ENCODE measurements around the gene GIPC2.
"Not testable (repeated sequence)": the region's sequence is repeated elsewhere in the genome, so short reads cannot be mapped to it uniquely, and the experiment has no call there.

Gene GIPC2

DNA sequence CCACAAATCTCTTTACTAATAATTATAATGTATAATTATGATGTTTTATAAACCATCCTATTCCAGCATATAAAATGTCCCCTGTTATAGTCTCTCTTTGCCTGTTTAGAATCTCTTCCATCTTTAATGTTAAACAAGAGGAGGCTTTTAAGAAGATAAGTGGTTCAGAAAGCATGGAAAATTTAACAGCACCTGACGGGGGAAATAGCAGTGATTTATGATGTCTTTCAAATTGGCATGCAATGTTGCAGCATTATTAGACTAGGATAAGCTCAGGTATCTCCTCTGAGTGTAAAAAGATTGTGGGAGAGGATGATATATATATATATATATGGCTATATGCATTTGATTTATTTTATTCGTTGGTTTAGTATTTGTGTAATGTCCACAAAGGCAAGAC lies 24.4 kb downstream of the GIPC2 start:
- no peak for DNase-seq

DNA sequence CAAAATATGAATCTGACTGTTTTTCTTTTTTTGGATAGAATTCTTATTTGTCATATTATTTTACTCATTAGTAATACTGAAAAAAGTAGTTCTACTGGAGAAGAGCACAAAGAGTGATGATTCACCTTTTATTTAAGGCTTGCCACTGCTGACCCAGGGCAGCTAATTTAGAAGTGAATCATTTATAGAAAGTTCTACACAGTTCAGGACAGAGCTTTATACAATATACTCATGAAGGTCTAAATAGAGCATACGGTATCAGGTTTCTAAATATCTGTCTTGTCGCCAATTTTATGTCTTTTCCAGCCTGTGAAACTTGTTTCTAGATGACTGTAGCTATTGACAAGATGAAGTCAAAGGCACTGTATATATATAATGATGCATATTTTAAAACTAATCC lies 25.0 kb downstream of the GIPC2 start:
- no peak for DNase-seq

DNA sequence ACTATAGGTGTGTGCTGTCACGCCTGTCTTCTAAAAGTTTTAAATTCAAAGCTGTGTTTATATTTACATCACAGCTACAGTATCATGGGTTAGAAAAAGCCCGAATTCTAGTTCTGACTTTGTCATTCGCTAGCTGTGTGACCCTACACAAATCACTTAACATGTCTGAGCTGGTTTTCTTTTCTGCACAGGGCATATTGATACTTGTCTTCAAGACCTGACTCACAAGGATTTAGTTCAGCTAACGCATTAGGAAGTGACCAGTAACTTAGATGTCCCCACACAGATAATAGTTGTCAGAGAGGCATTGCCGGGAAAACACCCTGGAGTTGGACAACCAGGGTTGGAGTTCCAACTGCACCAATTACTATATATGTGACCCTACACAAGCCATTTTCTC lies 25.9 kb downstream of the GIPC2 start:
- no peak for DNase-seq

GRCh38 chr1:78072216-78072615 lies 26.4 kb downstream of the GIPC2 start:
- no peak for DNase-seq

- DNase-seq = no peak
These were observed 27.7 kb downstream of the GIPC2 start for GRCh38 chr1:78073441-78073840.

- DNase-seq = no peak
These were observed 29.9 kb downstream of the GIPC2 start for GRCh38 chr1:78075621-78076020.

DNA sequence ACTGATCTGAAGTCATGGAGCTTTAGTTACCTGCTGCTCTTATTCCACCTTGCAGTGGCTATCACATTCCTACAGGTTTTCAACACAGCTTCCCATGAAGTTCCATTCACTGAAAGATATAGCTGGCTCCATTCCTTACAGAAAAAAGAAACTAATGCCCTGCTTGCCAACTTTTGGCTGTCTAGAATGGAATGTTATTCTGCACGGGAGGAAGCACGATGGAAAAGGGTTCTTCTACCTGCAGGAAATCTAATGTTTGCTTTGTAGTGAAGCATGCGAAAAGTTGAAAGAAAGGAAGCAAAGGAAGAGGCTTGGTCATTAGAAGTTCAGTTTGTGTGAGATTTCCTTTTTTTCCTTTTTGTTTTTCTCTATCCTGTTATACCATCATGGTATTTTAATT lies 32.6 kb downstream of the GIPC2 start:
- DNase-seq = no peak

DNA sequence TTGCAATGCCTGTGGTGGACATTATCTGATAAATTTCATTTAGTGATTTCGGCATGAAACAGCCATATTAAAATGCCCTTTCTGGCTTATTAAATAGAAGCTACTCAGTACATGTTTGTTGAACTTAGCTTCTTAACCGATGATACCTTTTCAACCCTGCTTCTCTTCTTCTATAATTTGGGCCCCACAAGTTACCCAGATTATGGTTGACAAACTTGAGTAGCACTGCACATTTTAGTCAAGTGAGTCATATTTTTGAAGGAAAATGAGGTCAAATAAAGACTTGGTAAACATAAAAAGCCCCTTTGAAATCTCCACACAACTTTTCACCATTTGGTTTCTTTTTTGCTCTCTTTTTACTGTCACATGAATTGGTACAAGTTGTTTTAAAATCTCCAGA lies 33.8 kb downstream of the GIPC2 start:
- DNase-seq = no peak

DNA sequence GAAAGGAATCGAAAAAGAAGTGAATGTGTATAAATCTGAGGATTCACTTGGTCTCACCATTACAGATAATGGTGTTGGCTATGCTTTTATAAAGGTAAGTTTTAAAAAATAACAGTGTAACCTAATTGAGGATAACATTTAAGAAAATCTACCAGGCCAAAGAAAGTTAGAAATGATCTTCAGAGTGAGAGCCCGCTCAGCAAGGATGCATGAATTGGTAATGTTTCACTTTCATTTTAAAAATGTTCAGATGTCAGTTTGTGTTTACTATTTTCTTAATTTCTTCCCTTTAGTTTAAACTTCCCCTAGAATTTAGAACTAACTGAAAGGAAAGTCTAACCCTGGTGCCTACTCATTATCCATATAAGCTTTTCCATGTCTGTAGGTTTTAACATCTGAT lies 35.0 kb downstream of the GIPC2 start:
- no peak for DNase-seq

DNA sequence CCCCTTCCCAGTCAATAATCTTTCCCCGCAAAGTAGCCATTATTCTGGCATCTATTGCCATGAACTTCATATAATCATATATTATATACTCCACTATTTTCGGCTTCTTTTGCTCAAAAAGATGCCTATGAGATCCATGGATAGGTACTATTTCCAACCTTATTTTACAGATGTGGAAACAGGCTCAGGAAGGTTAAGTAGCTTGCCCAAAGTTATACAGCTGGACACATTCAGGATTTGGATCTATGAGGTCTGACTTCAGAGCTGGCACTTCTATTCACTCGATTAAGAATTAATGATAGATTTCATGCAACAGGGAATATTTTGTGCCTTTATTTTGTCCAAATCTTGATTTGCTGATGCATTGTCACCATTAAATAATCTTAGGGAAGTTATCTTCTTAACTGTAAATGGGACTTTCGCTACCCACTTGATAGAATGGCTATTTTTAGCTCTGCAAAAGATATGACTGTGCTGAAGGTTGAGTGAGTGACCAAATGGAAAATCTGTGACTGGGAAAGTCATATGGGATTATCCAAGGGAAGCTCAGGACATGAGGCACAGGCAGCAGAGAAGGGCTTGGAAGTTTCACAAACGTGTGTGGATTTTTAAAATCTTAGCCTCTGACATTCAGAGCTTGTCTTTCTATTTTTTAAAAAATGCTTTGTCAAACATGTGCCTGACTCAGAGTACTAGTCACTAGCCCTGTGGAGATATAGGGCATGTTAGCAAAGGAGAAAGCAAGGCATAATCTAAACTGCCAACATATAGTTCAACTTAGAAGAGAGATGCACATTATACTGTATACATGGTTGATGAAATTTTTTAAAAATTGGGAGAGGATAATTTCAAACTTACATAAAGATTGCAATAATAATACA lies 36.5 kb downstream of the GIPC2 start:
- no peak for DNase-seq

- not testable (repeated sequence) for DNase-seq
These were observed 38.9 kb downstream of the GIPC2 start for GRCh38 chr1:78084639-78085038.

GRCh38 chr1:78086697-78087096 lies 40.9 kb downstream of the GIPC2 start:
- no peak for DNase-seq

DNA sequence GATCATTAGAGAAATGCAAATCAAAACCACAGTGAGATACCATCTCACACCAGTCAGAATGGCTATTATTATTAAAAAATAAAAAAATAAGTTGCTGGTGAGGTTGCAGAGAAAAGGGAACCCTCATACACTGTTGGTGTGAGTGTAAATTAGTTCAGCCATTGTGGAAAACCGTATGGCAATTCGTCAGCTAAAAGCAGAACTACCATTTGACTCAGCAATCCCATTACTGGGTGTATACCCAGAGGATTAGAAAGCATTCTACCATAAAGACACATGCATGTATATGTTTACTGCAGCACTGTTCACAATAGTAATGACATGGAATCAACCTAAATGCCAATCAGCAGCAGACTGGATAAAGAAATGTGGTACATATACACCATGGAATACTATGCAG lies 42.2 kb downstream of the GIPC2 start:
- DNase-seq = no peak

DNA sequence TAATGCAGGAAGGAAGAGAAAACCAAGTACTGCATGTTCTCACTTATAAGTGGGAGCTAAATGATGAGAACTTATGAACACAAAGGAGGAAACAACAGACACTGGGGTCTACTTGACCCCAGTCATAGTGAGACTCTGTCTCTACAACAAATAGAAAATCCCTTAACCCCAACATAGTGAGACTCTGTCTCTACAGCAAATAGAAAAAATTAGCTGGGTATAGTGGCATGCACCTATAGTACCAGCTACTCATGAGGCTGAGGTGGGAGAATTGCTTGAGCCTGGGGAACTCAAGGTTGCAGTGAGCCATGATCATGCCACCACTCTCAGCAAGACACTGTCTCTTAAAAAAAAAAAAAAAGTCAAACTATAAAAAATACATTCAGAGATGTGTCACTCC lies 42.7 kb downstream of the GIPC2 start:
- DNase-seq = no peak

- no peak for DNase-seq
These were observed 43.2 kb downstream of the GIPC2 start for GRCh38 chr1:78089010-78089409.

DNA sequence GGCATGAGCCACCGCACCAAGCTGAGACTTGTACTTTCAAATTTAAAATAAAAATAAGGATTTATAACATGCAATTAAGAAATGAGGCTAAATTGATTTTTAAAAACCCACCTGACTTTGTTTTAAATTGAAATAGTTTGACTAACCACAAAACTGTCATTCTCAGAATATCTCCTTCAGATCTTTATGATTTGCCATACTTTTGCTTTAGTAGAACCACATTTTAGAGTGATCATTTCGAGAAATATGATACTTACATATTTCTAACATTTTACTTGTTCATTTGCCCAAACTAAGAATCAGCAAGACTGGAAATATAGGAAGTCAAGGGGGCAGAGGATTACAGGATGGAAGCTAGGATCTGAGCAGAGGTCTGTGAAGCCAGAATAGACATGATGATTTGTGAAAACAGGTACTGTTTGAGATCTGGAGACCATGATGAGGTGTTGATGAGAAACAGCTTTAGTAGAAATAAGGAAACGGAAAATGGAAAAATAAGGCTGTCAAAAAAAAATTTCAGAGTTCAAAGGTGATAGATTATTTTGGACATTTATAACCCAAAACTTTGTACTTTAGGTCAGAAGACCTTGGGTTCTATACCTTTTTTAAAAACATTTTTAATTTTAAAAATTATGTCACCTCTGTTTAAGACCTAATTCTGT lies 44.8 kb downstream of the GIPC2 start:
- no peak for DNase-seq

DNA sequence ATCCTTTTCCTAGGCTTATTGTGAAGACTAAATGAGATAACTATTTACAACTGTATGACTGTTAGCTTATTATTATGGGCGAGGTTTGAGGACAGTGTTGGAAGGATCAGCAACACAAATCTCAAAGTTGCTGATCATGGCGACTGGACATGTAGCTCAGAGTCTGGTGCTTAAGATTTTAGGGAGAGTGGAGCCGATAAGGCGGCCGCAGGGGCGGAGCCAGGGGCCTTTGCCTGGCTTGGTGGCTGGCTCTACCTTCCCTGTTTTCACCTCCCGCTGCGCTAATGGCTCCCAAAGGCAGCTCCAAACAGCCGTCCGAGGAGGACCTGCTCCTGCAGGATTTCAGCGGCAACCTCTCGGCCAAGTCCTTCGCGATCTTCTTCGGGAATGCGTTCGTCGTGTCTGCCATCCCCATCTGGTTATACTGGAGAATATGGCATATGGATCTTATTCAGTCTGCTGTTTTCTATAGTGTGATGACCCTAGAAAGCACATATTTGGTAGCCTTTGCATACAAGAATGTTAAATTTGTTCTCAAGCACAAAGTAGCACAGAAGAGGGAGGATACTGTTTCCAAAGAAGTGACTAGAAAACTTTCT lies 45.5 kb downstream of the GIPC2 start:
- no peak for DNase-seq

- DNase-seq = no peak
These were observed 46.1 kb downstream of the GIPC2 start for GRCh38 chr1:78091886-78092285.

DNA sequence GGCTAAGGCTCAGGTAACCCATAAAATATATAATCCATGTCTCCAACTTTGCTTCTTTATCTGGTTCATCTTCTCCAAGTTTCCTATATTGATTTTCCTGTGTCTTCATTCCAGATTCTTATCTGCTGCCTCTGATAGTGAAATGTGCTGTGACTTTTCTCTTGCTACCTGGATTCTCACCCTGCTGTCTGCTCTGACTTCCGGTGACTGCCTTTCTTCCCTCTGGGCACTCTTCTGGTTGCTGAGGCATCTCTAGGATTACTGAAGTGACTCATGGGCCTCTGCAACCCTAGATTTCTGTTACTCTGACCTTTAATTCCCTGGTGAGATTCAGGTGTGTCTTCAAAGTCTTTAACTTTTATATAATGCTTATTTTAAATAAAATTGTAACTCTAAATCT lies 46.9 kb downstream of the GIPC2 start:
- DNase-seq = no peak

- DNase-seq = no peak
These were observed 47.8 kb downstream of the GIPC2 start for GRCh38 chr1:78093560-78093959.

GRCh38 chr1:78094639-78095038 lies 48.9 kb downstream of the GIPC2 start:
- DNase-seq = no peak

DNA sequence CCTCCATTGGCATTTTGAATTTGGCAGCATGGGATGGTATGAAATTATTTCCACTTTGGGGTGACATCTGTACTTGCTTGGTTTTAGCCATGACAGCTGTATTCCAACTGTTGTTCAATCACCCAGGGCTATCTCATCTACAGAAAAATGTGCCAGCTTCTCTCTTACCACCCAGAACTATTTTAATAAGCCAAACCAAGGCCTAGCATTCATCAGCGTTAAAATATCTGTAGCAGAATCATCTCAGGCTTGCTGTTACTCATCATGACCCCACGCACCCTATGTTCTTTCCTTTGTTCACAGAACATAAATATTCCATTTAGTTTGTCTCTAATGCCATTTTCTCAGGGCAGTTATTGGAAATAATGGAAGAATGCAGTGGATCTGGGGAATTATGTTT lies 49.8 kb downstream of the GIPC2 start:
- DNase-seq = no peak

GRCh38 chr1:78096017-78096416 lies 50.3 kb downstream of the GIPC2 start:
- DNase-seq = no peak

DNA sequence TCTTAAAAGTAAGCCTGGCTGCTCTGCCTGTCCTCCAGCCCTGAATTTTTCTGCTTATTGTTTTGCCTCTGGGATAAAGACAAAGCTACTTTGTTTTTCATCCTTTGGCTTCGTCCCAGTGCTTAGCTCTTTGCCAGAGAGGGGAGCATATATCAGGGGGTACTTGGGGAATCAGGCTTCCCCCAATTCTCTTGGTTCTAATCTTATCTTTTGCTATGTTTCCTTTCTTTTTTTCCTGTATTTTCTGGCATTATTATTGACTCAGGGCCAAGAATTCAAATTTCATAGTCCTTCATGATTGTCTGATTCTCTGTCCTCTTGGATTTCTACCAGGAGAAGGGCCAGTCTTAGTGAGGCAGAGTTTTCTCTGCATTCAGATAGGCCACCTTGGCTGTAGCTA lies 51.2 kb downstream of the GIPC2 start:
- no peak for DNase-seq
